ENCODE data around the gene ACTN3.

- TF ChIP-seq EZH2 (IDR thresholded peaks at IDR 0.05; ENCODE audit: insufficient read depth, poor library complexity, severe bottlenecking) = no peak
- no peak for TF ChIP-seq EZH2phosphoT487 (IDR thresholded peaks at IDR 0.05; ENCODE audit: insufficient read depth, low read depth)
These were observed 46.9 kb downstream of the ACTN3 start for GRCh38 chr11:66593650-66594049.

All from GM23248 (cell line).